ENCODE measurements around the gene CCND1.

CCND1 gene

GRCh38 chr11:69630424-69630823 is 10.5 kb upstream of the CCND1 start:
- intact Hi-C loops (cut with micrococcal nuclease) = loop anchor here (10.0 kb wide), 2 partner anchors 96 to 186 kb away; no protein-coding TSS in a partner anchor
- Mint-ChIP-seq H3K9me3 (peaks cover 15% of the 10 kb centered on the region), H3K4me3 (no peak overlapping the region), H3K27ac (no peak overlapping the region), H3K4me1 (ENCODE audit: low read depth) (peaks cover 10% of the 10 kb centered on the region), H3K36me3 (ENCODE audit: low read depth) (no peaks in the 10 kb centered on the region), H3K27me3 (peaks cover 68% of the 10 kb centered on the region)

GRCh38 chr11:69632900-69633299 is 8.1 kb upstream of the CCND1 start:
- H3K4me1 Mint-ChIP-seq (ENCODE audit: low read depth) = peaks cover 18% of the 10 kb centered on the region
- intact Hi-C loops (cut with micrococcal nuclease) = loop anchor here (10.0 kb wide), 2 partner anchors 98 to 188 kb away; no protein-coding TSS in a partner anchor
- peaks cover 15% of the 10 kb centered on the region for H3K9me3 Mint-ChIP-seq
- H3K36me3 Mint-ChIP-seq (ENCODE audit: low read depth) = no peaks in the 10 kb centered on the region
- peaks cover 76% of the 10 kb centered on the region for H3K27me3 Mint-ChIP-seq
- H3K4me3 Mint-ChIP-seq = no peak overlapping the region
- no peak overlapping the region for H3K27ac Mint-ChIP-seq

DNA sequence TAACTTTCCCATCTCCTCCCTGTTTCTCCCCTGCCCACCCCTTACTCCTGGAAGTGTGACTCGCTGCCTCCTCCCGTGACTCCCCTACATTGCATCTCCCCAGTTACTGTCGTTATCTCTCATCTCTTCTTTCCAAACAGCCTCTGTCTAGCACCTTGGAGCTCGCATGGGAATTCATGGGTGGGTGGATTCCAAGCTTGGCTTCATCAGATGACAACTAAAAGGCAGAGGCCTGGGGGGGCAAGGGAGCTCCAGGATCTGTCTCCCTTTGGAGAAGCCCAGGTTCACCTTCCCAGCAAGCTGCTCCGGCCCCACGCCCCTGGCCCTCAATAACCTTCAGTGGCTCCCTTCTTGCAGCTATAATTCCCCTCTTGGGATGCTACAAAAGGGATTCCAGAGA is 6.9 kb upstream of the CCND1 start:
- no peaks in the 10 kb centered on the region for H3K36me3 Mint-ChIP-seq (ENCODE audit: low read depth)
- no peak overlapping the region for H3K27ac Mint-ChIP-seq
- H3K4me1 Mint-ChIP-seq (ENCODE audit: low read depth) = peaks cover 24% of the 10 kb centered on the region
- intact Hi-C loops (cut with micrococcal nuclease) = loop anchor here (10.0 kb wide), 2 partner anchors 99 to 189 kb away; no protein-coding TSS in a partner anchor
- H3K27me3 Mint-ChIP-seq = peaks cover 85% of the 10 kb centered on the region
- H3K9me3 Mint-ChIP-seq = peaks cover 13% of the 10 kb centered on the region
- H3K4me3 Mint-ChIP-seq = no peak overlapping the region

GRCh38 chr11:69634590-69634989 is 6.4 kb upstream of the CCND1 start:
- H3K9me3 Mint-ChIP-seq = peaks cover 8% of the 10 kb centered on the region
- no peak overlapping the region for H3K4me3 Mint-ChIP-seq
- intact Hi-C loops (cut with micrococcal nuclease) = loop anchor here (10.0 kb wide), 2 partner anchors 100 to 190 kb away; no protein-coding TSS in a partner anchor
- H3K36me3 Mint-ChIP-seq (ENCODE audit: low read depth) = no peaks in the 10 kb centered on the region
- H3K27me3 Mint-ChIP-seq = peaks cover 85% of the 10 kb centered on the region
- no peak overlapping the region for H3K27ac Mint-ChIP-seq
- peaks cover 24% of the 10 kb centered on the region for H3K4me1 Mint-ChIP-seq (ENCODE audit: low read depth)

DNA sequence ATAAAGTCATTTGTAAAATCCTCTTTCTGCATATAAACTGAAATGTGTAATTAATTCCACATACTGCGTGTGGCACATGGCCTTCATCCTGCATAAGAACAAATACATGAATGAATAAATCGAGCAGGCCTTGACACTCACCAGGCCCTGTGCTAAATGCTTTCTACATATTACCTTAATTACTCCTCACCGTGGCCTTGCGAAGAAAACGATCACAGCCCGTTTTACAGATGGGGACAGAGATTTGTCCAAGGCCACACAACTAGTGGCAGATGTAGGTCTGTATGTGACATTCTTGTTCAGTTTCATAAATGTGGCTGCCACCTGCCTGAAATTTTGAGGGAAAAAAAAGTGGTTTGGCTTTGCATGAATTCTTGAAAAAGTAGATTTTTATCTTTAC is 5.8 kb upstream of the CCND1 start:
- intact Hi-C loops (cut with micrococcal nuclease) = loop anchor here (10.0 kb wide), 2 partner anchors 100 to 190 kb away; no protein-coding TSS in a partner anchor
- no peak overlapping the region for H3K27ac Mint-ChIP-seq
- no peak overlapping the region for H3K4me3 Mint-ChIP-seq
- peaks cover 2% of the 10 kb centered on the region for H3K9me3 Mint-ChIP-seq
- peaks cover 86% of the 10 kb centered on the region for H3K27me3 Mint-ChIP-seq
- no peaks in the 10 kb centered on the region for H3K36me3 Mint-ChIP-seq (ENCODE audit: low read depth)
- peaks cover 26% of the 10 kb centered on the region for H3K4me1 Mint-ChIP-seq (ENCODE audit: low read depth)

- intact Hi-C loops (cut with micrococcal nuclease) = loop anchor here (10.0 kb wide), 2 partner anchors 101 to 191 kb away; no protein-coding TSS in a partner anchor
- Mint-ChIP-seq H3K9me3 (no peaks in the 10 kb centered on the region), H3K36me3 (ENCODE audit: low read depth) (no peaks in the 10 kb centered on the region), H3K27ac (no peak overlapping the region), H3K4me3 (no peak overlapping the region), H3K27me3 (peaks cover 87% of the 10 kb centered on the region), H3K4me1 (ENCODE audit: low read depth) (peaks cover 34% of the 10 kb centered on the region)
Observed at GRCh38 chr11:69635804-69636511, 5.0 kb upstream of the CCND1 start.

GRCh38 chr11:69636512-69637197 is 4.3 kb upstream of the CCND1 start:
- intact Hi-C loops (cut with micrococcal nuclease) = loop anchor here (10.0 kb wide), 2 partner anchors 102 to 192 kb away; no protein-coding TSS in a partner anchor
- Mint-ChIP-seq H3K9me3 (no peaks in the 10 kb centered on the region), H3K27me3 (peaks cover 89% of the 10 kb centered on the region)

GRCh38 chr11:69637198-69637940 is 3.6 kb upstream of the CCND1 start:
- H3K36me3 Mint-ChIP-seq (ENCODE audit: low read depth) = no peaks in the 10 kb centered on the region
- H3K27me3 Mint-ChIP-seq = peaks cover 88% of the 10 kb centered on the region
- peaks cover 39% of the 10 kb centered on the region for H3K4me1 Mint-ChIP-seq (ENCODE audit: low read depth)
- no peak overlapping the region for H3K27ac Mint-ChIP-seq
- no peaks in the 10 kb centered on the region for H3K9me3 Mint-ChIP-seq
- peak overlapping the region; percentile 42 for H3K4me3 Mint-ChIP-seq
- intact Hi-C loops (cut with micrococcal nuclease) = loop anchor here (10.0 kb wide), 2 partner anchors 103 to 193 kb away; no protein-coding TSS in a partner anchor

More at GRCh38 chr11:69636512-69637197, 4.3 kb upstream of the CCND1 start:
- H3K4me1 Mint-ChIP-seq (ENCODE audit: low read depth) = peaks cover 39% of the 10 kb centered on the region
- H3K4me3 Mint-ChIP-seq = peak overlapping the region; percentile 30
- no peaks in the 10 kb centered on the region for H3K36me3 Mint-ChIP-seq (ENCODE audit: low read depth)
- H3K27ac Mint-ChIP-seq = no peak overlapping the region

DNA sequence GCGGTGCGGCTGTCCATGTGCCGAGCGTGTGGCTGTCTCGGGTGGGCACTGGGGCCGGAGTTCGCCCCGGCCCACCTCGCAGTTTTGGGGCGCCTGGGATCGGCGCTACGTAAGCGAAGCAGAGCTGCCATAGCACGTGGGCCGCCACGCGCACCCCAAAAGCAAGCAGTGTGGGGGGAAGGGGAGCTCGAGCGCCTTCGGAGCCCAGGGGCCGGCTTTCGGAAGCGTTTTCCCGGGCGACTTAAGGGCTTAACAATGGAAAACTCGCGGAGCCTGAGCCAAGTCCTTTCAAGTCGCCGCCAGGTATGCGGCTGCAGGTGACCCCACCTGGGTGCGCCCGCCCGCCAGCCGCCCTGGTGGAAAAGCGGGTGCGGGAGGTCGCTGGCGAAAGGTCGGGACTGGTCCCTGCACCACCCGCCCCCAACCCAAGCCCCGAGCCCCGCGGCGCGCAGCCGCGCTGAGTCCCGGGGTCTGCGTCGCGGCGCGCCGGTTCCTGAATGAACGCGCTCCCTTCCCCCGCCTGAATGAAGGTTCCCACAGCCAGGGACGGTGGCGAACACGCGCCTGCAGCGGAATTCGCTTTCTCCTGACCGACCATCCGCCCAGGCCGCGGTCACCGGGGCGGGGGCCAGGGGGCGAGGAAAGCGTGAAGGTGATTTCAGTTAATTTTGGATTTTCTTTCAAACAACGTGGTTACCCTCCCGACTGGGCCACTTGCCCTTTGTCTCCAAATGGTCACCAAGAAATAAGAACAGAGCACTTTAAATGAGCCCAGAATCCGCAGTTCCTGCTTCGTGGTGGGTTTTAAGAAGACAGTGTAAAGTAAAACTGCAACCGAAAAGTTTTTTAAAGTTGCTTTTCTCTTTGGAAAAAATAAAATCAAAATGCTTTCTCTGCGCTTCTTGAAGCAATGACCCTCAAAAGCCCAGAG is 2.8 kb upstream of the CCND1 start:
- Mint-ChIP-seq H3K27ac (no peak overlapping the region), H3K27me3 (peaks cover 88% of the 10 kb centered on the region), H3K36me3 (ENCODE audit: low read depth) (no peaks in the 10 kb centered on the region), H3K9me3 (no peaks in the 10 kb centered on the region), H3K4me3 (peak overlapping the region; percentile 63), H3K4me1 (ENCODE audit: low read depth) (peaks cover 39% of the 10 kb centered on the region)
- intact Hi-C loops (cut with micrococcal nuclease) = loop anchor here (10.0 kb wide), 2 partner anchors 103 to 193 kb away; no protein-coding TSS in a partner anchor

GRCh38 chr11:69638941-69639681 is 1.8 kb upstream of the CCND1 start:
- no peak overlapping the region for H3K27ac Mint-ChIP-seq
- H3K4me1 Mint-ChIP-seq (ENCODE audit: low read depth) = peaks cover 39% of the 10 kb centered on the region
- no peaks in the 10 kb centered on the region for H3K9me3 Mint-ChIP-seq
- H3K36me3 Mint-ChIP-seq (ENCODE audit: low read depth) = no peaks in the 10 kb centered on the region
- H3K27me3 Mint-ChIP-seq = peaks cover 89% of the 10 kb centered on the region
- H3K4me3 Mint-ChIP-seq = peak overlapping the region; percentile 56
- intact Hi-C loops (cut with micrococcal nuclease) = loop anchor here (10.0 kb wide), 2 partner anchors 104 to 194 kb away; no protein-coding TSS in a partner anchor

- H3K4me1 Mint-ChIP-seq (ENCODE audit: low read depth) = peaks cover 39% of the 10 kb centered on the region
Observed at GRCh38 chr11:69639831-69640230, 1.1 kb upstream of the CCND1 start.

GRCh38 chr11:69640260-69640994 is 529 bp upstream of the CCND1 start:
- H3K4me3 Mint-ChIP-seq = peak overlapping the region; percentile 64
- intact Hi-C loops (cut with micrococcal nuclease) = no loop called here
- no peak overlapping the region for H3K27ac Mint-ChIP-seq
- H3K9me3 Mint-ChIP-seq = no peaks in the 10 kb centered on the region
- H3K36me3 Mint-ChIP-seq (ENCODE audit: low read depth) = no peaks in the 10 kb centered on the region
- H3K27me3 Mint-ChIP-seq = peaks cover 89% of the 10 kb centered on the region
- H3K4me1 Mint-ChIP-seq (ENCODE audit: low read depth) = peaks cover 39% of the 10 kb centered on the region

More at GRCh38 chr11:69639831-69640230, 1.1 kb upstream of the CCND1 start:
- Mint-ChIP-seq H3K27me3 (peaks cover 89% of the 10 kb centered on the region), H3K36me3 (ENCODE audit: low read depth) (no peaks in the 10 kb centered on the region), H3K4me3 (peak overlapping the region; percentile 64), H3K27ac (no peak overlapping the region), H3K9me3 (no peaks in the 10 kb centered on the region)
- intact Hi-C loops (cut with micrococcal nuclease) = loop anchor here (10.0 kb wide), 2 partner anchors 105 to 195 kb away; no protein-coding TSS in a partner anchor
